8988T (cell line): ENCODE measurements around the gene ZFAND2B.

Source experiments
- DNase-seq: peaks from one replicate; pipeline ENCODE4 v3.0.0; 2011

The ZFAND2B gene

DNA sequence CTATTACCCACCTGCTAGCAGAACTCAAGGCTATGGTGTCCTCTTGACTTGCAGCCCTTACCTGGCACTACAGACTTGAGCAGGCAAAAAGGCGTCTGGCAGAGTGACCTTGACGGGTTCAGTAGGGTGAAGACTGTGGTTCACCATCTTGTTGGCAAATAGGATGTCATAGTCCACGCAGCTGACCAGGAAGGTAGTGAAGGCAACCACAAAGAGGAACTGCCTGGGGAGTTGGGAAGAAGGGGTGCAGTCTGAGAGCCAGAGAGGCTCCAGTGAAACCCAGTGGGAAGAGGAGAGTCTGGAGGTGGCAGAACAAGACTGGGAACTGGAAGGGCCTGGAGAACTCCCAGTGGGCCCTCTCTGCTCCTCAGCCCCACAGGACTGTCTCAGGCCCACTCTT lies 18.8 kb downstream of the ZFAND2B start:
- no peak for DNase-seq

DNA sequence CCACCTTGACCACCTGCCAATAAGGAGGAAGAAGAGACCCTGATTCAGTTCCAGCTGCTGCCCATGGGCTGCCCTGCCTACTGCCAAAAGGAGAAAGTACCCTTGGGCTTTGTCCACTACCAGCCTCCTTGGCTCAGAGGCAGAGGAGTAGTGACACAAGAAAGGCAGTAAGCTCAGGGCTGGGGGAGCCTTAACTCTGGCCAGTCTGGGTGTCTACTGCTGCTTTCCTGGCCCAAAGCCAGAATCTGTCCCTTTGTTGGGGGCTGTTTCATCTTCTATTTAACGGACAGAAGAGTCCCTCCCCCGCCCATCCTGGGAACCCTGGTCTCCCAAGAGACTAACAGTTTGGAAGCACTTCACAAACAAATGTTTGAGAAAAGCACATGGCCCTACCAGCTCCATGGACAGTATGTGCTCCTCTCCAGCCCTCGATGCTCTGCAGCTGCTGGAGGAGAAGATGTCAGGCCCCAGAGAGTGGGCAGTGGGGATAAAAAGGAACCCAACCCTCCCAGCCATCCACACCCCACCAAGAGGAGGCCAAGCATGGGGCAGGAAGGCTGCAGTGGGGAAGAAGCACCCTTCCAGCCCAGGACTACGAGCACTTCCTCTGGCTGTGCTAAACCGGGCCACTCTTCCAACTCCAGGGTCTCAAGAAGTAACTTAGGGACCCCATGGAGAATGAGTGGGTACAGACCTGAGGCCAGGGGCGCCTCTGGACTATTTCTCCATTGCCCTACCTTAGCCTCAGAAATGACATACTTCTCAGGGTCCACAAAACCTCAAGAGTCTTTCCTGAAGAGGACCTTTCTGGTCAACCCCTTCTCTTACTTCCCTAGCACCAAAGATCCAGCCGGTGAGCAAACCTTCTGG lies 21.7 kb downstream of the ZFAND2B start:
- no peak for DNase-seq

DNA sequence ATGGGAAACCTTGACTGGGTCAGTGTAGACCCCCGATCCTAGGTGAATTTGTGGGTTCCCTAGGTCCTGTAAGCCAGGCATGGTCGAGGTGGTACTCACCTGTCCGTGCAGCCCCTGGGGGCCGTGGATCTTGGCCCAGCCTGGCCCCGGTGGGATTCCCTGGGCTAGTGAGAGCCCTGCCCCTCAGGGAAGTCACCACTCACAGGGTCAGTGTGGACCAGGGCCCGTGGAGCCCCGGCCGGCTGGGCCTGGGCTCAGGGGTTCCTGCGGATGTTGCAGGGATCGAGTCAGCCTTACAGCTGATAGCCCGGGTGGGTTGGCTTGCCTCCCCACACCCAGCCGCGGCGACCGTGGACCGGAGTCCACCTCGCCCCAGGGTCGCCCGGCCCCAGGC lies 22.3 kb downstream of the ZFAND2B start:
- DNase-seq: no peak

DNA sequence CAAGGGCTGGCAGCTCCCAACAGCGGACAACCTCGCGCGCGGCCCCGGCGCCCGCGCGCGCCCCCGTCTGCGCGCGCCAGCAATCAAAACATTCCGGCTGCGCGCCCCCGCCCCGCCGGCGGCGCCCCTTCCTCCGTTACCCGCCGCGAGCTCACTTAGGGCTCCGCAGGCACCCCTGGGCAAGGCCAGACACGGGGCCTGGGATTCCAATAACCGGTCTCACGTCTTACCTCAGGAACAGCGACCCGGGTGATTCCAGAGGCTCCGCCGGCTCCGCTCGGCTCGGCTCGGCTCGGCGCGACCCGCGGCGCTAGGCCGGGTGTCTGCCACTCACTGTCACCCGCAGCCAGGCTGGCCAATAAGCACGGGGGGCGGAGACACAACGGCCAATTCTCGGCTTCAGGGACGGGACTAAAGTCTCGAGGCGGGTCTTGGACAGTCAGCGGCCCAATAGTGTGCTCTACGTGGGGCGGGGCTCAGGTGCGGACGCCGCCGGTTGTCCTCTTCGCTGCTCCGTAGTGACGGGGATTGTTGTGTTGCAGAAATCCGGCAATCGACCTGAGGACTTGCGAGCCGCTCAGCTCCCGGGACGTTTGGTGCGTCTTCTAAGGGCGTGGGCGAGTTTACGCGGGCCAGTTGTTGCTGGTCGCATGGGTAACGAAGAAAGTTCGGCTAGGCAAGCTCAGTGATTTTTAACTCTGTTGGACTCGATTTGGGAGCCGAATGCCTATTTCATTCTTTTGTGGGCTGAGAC lies 22.9 kb downstream of the ZFAND2B start, which contains the start of the genes ANKZF1 and ATG9A:
Gene ANKZF1, plus strand, starts transcription at position 502 of the 754 bp plus-strand sequence. CDS start 452 bp downstream, outside the sequence.
Gene ATG9A, minus strand, starts transcription at position 332 of the 754 bp plus-strand sequence. CDS start 1,612 bp downstream, outside the sequence.
- DNase-seq: peak; percentile 99

DNA sequence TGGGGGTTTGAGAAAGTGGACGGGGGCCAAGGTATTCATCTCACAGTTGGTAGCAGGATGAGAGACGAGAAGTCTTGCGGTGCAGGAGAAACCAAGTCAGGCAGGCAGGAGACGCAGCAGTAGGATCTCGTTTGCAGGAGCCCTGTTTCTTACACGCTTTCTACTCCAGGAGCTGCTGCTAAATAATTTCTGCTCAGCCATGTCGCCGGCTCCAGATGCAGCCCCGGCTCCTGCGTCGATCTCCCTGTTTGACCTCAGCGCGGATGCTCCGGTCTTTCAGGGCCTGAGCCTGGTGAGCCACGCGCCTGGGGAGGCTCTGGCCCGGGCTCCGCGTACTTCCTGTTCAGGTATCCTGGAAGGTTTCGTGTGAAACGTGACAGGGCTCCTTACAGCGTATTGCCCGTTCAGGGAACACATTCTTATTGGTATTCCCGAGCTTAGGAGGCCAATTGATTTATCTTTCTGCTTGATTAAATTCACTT lies 23.5 kb downstream of the ZFAND2B start:
- DNase-seq: peak; percentile 60

DNA sequence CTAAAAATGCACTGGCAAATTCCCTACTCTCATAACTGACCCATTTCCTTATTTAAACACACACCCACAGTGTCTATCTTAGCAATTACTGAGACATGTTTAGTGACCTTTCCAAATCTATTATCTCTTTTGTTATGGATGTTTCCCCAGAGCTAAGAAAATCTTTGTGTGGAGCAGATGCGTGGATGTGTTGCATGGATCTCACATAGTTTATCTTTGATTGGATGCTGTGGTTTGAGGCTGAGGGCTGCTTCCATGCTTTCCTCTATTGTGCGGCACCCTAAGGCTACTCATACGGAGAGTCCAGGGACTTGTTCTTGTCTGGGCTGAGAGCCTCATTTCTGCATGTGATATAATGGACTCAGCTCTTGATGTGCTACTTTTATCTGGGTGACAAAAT lies 27.7 kb downstream of the ZFAND2B start:
- no peak for DNase-seq

DNA sequence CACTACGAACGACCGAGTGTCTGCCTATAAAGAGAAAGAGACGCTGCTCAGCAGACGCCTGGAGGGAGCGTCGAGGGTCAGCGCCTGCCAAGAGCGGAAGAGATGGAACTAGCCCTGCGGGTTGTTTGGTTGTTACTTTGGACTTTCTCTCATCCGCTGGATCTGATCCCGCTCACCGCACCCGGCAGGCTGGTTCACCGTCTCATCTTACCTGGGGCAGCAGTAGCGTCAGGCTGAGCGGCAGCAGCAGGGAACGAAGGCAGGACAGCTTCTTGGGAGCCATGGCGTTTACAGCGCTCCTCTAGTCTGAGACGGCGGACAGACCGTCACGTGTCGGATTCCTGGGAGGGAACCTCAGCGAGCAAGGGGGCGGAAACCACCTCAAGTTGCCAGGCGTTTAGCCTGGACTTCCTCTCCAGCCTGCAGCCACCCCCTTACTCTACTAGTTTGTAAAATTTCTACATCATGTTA lies 36.7 kb downstream of the ZFAND2B start:
- DNase-seq: no peak

DNA sequence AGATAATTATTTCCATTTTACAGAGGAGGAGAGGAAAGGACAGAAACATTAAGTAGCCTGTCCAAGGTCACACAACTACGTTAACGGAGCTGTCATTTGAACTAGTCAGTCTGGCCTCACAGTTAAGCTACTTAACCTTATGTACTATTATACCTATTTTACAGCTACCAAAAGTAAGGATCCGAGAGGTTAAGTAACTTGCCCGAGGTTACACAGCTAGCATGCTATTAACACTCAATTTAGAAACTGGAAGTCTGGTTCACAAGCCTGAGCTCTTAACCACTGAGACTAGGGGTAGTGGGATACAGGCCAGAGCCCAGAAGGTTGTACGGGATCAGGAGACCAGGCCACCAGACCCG lies 38.2 kb downstream of the ZFAND2B start:
- no peak for DNase-seq

DNA sequence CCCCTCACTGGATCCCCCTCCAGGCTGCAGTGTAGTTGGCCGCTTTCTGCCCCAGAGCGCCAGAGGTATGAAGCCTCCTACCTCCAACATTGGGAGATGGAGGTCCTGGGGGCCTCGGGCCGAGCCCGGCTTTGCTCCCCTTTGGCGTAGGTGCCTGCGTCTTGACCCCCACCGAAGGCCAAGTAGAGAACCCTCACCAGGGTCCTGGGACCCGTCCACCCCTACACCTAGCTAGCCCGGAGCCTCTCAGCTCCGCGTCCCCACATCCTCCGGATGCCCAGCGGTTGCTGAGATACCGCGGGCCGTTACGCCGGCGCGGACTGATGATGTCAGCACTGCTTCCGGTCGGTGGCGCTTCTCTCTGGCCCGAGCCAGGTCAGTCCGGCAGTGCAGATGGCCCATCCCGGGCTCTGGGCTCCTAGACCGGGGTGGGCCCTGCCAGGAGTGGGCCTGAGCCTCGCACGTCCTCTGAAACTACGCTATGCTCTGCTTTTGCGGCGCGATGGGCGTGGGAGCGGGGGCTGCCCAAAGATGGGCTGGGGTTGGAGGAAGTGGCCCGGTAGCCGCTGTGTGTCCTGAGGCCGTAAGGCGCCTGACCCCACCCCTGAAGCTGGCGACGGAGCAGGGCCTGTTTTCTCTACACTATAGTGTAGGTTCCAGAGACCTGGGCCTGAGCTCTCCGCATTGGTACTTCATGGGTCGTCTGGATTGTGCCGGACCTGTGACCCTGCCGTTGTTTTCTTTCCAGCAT lies 38.7 kb downstream of the ZFAND2B start, which contains the start of the genes GLB1L and STK16:
Gene GLB1L, minus strand, starts transcription at position 297 of the 751 bp plus-strand sequence. CDS start 1,871 bp downstream, outside the sequence.
Gene STK16, plus strand, starts transcription at position 332 of the 751 bp plus-strand sequence. CDS start 521 bp downstream, outside the sequence.
- peak; percentile 98 for DNase-seq

DNA sequence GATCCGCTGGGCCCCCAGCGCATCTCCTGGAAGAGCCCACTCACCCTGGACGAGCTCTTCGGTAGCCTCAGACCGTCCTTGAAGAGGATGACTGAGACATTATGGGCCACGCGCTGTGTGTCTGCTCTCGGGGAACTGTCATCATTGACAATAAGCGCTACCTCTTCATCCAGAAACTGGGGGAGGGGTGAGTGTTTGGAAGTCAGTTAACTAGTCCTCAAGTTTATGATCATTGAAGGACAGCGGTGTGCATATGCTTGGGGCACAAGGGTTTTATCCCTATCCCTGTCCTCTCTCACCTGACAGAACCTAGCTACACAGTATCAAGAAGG lies 39.3 kb downstream of the ZFAND2B start:
- no peak for DNase-seq

DNA sequence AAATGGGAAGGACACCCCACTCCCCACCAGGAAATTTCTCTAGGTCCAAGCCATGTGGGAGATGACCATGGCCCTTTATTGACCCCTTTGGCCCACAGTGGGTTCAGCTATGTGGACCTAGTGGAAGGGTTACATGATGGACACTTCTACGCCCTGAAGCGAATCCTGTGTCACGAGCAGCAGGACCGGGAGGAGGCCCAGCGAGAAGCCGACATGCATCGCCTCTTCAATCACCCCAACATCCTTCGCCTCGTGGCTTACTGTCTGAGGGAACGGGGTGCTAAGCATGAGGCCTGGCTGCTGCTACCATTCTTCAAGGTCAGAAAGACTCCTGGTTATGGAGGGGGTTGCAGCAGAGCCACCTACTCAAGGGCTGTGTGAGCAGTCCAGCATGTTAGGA lies 40.0 kb downstream of the ZFAND2B start:
- DNase-seq: no peak

DNA sequence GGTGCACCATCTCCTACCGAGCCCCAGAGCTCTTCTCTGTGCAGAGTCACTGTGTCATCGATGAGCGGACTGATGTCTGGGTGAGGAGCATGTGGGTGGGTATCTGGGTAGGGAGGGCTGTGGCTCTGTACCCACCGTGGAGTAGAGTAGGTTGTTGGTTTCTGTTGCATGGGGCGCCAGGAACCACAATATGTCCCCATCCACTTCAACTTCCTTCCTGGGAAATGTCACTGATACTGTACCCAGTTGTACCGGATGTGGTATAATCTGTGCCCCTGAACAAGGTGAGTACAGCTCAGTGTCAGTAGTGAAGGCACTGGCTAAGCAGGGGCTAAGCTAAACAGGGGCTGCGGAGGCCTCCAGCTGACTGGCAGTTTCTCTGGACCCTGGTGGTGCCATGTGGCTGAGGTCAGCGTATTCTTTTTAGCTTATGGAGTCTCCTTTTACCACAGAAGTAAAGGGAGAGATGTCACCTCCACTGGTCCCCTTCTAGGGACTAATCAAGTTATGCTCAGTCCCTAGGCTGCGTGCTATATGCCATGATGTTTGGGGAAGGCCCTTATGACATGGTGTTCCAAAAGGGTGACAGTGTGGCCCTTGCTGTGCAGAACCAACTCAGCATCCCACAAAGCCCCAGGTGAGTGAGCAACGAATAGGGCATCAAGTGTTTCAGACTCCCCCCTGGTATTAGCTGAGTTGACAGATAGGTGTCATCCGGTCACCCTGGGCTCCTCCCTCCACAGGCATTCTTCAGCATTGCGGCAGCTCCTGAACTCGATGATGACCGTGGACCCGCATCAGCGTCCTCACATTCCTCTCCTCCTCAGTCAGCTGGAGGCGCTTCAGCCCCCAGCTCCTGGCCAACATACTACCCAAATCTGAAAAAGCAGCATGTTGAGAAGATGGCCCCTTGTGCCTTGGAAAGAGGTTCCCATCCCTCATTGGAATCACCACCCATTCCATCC lies 41.4 kb downstream of the ZFAND2B start:
- no peak for DNase-seq

DNA sequence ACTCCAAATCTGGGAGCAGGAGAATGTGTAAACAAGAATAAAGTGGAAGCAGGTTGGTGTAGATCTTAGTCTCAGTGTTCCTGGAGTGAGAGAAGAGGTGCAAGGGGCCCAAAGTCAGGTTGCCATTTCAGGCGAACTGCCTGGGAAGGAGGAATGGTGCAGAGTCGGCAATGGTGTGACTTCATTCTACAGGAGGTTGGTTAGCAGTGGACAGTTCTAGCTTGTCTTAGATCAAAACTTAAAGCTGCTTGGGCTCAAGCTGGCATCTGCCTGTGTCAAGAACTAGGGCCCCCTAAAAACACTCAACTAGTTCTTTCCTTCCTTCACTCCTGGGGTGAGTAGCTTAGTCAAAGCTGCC lies 42.2 kb downstream of the ZFAND2B start:
- no peak for DNase-seq

DNA sequence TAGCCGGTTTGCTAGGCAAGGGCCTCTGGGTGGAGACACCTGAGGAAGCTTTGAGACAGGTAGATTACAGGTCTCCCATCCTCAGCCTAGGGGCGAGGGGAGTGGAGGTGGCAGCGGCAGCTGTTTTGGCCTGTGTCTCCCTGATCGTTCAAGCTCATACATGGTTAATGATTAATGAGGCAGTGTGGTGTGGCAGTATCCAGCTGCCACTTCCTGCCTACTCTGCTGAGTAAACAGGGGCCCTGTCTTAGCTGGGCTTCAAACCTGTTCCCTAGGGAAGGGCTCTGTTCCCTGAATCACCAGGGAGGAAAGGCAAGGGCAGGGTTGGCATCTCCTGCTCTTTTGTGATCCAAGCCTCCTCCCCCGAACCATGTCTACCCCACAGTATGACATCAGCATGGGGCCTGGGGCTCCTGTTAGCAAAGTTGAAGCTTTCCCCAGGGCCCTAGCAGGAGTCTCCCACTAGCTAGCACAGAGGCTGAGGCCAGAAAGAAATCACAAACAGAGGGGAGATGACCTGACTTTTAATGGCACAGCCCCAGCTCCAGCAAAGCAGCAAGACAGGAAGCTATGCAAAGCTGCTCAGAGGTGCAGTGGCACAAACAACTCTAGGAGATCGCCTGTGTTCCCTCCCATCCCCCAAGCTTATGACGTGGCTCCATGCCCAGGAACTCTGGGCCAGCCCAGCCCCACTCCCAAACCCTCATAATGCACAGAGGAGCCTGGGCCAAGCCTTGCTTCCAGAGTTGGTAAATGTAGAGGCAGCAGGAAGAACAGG lies 42.8 kb downstream of the ZFAND2B start:
- DNase-seq: no peak

DNA sequence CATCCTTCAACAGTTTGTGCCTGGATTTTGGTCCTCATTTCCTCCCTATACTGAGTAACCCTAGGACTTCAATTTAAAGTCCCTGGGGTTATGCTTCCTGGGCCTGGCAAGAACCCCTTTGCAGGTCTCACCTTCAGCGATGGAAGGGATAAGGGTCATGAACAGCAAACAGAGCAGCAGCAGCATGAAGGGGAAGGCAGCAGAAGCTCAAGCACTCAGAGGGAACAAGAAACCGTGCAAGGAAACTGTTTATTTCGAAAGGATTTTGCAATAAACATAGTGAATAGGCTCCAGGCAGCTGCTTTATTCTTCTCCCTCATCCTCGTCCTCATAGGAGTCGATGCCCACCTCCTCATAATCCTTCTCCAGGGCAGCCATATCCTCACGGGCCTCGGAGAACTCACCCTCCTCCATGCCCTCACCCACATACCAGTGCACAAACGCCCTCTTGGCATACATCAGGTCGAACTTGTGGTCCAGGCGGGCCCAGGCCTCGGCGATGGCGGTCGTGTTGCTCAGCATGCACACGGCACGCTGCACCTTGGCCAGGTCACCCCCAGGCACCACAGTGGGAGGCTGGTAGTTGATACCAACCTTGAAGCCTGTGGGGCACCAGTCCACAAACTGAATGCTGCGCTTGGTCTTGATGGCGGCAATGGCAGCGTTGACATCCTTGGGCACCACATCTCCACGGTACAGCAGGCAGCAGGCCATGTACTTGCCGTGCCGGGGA lies 43.6 kb downstream of the ZFAND2B start:
- no peak for DNase-seq

DNA sequence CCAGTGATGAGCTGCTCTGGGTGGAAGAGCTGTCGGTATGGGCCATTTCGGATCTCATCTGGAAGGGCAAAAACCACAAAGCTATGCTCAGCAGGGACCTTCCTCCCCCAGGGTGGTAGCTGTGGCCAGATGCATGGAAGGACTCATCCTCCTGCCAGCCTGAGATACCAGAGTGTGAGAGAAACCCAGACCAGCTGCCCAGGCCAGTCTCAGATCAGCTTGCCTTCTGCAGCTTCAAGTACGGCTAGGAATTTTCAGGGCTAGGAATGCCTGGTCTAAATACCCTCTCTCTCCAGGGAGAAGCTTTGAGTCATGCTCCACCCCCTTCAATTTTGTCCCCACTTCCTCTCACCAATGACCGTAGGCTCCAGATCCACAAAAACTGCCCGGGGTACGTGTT lies 45.1 kb downstream of the ZFAND2B start:
- no peak for DNase-seq

DNA sequence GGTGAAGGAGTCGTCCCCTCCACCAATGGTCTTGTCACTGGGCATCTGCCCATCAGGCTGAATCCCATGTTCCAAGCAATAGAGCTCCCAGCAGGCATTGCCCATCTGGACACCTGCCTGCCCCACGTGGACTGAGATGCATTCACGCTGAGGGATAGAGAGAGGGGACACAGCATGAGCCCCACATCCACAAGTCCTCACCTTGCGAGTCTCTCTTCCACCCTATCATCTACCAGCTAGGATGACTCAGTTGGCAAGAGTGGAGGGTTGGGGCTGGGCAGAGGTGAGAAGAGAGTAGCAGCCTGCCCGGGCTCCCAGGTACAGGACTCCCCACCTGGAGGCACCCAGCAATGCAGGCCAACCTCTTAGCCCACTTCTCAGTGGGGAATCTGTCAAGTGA lies 45.5 kb downstream of the ZFAND2B start:
- no peak for DNase-seq

DNA sequence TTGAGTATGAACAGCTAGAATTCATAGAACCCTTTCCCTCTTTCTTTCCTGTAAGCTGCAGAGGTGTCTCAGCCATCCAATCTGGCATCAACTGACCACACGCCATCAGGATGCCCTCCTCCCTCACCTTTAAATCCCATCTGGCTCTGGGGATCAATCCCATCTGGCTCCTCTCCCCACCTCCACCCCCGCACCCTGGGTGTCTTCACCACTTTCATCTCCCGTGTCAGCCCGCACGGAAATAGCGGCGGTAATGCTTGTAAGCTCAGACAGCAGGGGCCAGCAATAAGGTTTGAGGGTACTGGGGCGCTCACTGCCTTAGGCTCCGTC lies 46.0 kb downstream of the ZFAND2B start:
- DNase-seq: no peak

DNA sequence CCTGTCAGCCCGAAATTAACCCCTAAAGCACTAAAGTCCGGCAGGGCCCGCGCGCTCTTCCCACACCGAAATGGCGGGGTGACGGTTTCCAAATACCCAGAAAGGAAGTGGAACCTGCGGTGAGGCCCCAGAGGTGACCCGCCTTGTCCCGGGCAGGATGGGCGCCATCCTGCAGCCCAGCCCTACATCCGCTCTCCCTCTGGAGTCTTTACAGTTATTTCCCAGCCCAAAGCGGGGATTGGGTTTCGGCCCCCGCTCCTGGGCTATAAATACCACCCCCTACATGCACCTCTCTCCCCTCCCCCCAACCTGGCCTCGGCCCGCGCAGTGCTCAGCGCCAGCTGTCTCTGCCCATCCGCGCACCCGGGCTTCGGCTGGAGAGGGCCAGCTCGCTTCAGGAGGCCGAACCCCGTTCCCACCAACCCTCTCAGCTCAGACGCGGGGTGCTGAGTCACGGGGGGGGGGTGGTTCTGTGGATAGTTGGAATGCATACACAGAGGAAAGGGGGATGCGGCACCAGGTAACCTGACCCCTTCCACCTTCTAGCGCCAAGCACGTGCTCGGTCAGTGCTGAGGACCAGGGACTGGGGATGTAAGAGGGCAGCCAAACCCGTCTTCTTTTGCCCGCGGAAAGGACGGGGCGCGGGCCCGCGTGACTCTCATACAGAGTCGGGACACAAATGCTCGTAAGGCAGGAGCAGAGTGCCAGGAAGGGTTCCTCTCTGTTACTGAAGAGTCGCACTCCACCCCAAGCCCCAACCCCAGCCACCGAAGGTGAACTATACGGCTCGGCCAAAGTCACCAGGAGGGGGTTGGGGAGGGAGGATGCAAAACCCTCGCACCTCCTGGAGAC lies 46.5 kb downstream of the ZFAND2B start, which contains the start of gene TUBA4B:
Gene TUBA4B, plus strand, starts transcription at position 344 of the 853 bp plus-strand sequence. Its CDS starts 165 bp downstream, at position 509.
- DNase-seq: no peak
